ENCODE results near the gene ANXA2R.
A peak's percentile ranks its signal among the peaks of the same experiment; 100 is the strongest.
"Not testable (repeated sequence)": the region's sequence is repeated elsewhere in the genome, so short reads cannot be mapped to it uniquely, and the experiment has no call there.

ANXA2R gene

DNA sequence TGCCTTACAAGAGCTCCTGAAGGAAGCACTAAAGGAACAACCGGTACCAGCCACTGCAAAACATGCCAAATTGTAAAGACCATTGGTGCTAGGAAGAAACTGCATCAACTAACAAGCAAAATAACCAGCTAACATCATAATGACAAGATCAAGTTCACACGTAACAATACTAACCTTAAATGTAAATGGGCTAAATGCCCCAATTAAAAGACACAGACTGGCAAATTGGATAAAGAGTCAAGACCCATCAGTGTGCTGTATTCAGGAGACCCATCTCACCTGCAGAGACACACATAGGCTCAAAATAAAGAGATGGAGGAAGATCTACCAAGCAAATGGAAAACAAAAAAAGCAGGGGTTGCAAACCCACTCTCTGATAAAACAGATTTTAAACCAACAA lies 15.0 kb upstream of the ANXA2R start:
- not testable (repeated sequence) for DNase-seq

GRCh38 chr5:43051684-43052083 lies 11.6 kb upstream of the ANXA2R start:
- no peak for DNase-seq

- no peak for DNase-seq
These were observed 10.3 kb upstream of the ANXA2R start for GRCh38 chr5:43050384-43050783.

DNA sequence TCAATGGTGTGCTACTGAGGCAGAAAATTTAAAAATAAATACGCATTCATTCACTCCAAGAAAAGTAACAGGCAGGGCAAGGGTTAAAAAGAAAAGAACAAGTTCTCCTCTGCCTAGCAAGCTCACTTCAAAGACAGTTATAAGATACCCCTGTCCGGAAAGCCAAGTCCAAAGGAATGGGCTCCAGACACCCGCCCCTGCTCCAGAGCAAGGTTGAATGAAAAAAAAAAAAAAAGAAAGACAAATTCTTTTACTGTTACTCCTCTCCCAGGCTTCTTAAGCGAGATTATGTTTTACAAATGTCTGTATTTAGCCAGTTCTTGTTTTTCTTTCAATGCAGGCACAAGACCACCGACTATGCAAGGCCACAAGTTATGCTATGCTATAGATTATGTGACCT lies 9.1 kb upstream of the ANXA2R start:
- no peak for DNase-seq

GRCh38 chr5:43046474-43046873 lies 6.4 kb upstream of the ANXA2R start:
- no peak for DNase-seq

DNA sequence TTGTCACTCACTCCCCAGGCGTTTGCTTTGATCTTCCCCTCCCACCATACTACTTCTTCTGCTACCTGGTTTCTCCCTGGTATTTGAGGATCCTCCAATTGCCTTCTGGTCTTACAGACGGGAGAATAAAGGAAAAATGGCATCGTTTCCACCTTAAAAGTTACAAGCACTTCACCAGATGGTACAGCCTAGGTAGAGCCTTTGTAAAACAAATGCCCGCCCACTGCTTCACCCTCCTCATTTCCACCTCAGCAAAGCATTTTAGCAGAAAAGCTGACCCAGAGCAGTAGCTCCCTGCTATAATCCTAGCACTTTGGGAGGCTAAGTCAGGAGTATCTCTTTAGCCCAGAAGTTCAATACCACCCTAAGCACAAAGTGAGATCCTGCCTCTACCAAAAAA lies 5.1 kb upstream of the ANXA2R start:
- DNase-seq: no peak

DNA sequence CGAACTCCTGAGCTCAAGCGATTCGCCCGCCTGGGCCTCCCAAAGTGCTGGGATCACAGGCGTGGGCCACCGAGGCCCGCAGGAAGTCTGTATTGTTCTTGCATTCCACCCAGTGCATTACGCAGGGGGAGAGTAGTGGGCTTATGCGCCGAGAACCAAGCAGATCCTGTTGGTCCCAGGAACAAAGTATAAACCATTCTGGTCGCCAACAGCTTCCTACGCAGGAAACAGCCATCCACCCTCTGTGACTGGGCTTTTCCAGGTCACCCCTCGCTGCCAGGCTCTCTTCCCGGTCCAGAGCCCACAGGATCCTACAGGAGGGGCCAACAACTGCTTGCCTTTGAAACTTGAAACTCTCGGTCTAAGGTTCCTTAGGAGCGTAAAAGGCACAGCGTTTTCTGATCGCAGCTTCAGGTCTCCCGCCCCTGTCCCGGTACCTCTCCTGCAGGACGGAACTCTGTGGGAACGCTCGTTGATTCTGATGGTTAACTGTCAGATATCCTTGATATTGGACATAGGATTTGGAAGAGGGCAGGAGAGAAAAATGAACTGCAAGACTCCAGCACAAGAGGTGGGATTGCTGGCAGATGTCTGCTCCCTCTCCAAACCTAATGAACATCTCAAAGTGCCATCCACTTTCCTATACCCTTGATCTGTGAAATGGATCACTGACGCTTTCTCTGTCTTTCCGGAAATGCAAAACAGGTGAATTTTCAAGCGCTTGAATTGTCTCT lies 4.2 kb upstream of the ANXA2R start:
- DNase-seq: no peak

DNA sequence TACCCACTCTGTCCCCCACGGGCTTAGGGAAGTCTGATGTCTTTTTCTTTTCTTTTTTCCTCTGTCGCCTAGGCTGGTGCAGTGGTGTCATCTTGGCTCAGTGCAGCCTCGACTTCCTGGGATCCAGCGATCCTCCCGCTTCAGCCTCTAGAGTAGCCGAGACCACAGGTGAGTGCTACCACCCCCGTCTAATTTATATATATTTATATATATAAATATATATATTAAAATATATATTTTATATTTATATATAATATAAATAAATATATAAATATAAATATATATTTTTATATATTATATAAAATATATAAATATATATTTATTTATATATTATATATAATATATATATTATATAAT lies 3.3 kb upstream of the ANXA2R start:
- no peak for DNase-seq

GRCh38 chr5:43042626-43043399 lies 2.7 kb upstream of the ANXA2R start:
- DNase-seq: peak; percentile 52

DNA sequence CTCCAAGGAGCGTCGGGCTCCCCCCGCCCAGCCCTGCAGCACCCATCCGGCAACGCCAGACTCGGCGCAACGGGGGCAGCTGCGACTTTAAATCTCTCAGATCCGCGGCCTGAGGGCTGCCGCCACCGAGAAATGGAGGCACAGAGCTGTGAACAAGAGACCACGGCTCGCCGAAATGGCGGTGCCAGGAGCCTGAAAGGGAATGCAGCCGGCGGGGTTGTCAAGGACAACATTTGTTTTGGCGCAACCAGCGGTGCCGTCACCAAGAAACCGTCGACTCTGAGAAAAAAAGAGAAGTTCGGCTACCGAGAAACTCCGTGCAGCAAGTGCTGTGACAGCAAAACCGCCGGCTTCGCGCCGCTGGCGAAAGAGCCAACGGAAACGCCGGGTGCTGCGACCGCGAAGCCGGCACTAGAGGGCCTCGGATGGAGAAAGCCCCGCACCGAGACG lies 2.1 kb upstream of the ANXA2R start:
- DNase-seq: peak; percentile 81

DNA sequence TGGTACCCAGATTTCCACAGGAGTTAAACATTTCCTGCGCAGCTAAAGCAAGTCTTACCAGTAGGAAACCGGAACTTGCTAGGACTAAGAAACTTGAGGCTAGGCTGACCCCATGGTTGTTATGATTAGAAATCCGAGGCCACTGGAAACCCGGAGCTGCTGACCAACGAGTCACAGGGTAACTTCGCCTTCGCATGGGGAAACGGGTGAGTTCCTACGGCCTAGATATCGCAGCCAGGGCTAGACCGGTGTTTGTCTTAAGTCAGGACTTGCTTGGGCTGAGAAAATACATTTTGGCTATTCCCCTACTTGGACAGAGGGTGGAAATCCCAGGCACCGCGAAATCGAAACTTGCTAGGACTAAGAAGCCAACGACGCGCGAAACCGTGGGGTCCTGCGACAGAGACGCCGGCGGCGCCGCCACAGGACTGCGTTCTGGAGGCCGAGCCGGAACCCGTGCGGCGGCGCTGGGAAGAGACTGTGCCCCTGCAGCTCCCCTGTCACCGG lies 1.6 kb upstream of the ANXA2R start:
- DNase-seq: peak; percentile 67

DNA sequence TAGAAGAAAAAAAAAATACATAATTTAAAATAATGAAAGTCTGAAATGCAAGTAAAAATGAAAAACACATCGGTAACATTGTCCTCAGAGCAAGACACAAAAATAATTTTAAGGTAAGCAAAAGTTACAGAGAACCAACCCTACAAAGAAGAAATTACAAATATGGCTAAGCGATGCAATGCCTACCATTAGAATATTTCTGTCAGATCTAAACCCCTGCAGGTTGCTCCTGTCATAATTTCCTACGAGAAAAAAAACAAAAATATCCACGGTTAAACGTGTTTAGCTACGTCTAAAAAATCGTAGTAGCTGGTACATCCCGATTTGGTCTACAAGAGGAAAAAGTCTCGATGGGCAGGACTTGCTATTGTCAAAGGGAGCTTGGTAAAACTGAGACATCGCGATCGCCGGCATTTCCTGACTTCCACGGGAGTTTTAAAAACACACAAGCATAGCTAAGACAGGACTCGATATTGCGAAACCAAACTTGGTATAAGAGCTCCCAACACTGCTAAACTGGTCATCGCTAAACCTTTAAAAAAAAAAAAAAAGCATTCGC lies 1.1 kb upstream of the ANXA2R start:
- peak; percentile 31 for DNase-seq

DNA sequence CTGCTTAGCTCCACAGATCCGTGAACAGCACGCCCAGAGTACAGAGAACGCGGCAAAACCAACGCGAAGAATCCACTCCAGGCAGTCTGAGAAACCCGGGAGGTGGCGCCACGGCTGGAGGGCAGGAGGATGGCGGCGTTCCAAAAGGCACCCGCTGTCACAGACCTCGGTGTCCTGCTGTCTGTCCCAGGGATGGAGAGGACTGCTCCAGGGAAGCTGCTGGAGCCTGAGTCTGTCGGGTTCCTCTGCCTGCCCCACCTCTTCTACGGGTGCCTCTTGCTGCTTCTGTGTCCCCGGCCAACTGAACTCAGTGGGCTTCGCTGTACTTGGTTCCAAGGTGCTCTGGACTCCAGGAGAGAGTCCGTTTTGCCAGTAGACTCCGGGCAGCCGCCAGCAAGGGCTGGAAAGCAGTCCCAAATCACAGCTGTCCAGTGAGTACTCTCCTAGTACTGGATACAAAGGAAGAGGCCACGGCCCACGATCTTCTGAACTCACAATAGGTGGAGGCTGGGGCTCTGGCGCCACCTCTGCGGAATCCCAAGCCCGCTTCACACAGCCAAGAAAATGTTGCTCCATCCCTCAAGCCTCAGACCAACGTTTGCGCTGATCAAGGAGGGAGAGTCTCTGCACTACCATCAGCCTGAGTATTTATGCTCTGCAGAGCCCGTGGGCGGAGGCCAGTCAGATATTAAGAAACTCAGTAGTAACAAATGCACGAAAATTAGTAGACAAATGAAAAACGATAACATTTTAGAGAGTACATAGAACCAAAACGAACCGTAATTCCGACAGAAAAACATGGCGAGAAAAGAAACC lies 440 bp downstream of the ANXA2R start:
- DNase-seq: peak; percentile 61

GRCh38 chr5:43039152-43039470 lies 1.0 kb downstream of the ANXA2R start:
- DNase-seq: no peak

GRCh38 chr5:43038496-43038989 lies 1.6 kb downstream of the ANXA2R start:
- peak; percentile 17 for DNase-seq

GRCh38 chr5:43037636-43038495 lies 2.3 kb downstream of the ANXA2R start:
- peak; percentile 35 for DNase-seq

DNA sequence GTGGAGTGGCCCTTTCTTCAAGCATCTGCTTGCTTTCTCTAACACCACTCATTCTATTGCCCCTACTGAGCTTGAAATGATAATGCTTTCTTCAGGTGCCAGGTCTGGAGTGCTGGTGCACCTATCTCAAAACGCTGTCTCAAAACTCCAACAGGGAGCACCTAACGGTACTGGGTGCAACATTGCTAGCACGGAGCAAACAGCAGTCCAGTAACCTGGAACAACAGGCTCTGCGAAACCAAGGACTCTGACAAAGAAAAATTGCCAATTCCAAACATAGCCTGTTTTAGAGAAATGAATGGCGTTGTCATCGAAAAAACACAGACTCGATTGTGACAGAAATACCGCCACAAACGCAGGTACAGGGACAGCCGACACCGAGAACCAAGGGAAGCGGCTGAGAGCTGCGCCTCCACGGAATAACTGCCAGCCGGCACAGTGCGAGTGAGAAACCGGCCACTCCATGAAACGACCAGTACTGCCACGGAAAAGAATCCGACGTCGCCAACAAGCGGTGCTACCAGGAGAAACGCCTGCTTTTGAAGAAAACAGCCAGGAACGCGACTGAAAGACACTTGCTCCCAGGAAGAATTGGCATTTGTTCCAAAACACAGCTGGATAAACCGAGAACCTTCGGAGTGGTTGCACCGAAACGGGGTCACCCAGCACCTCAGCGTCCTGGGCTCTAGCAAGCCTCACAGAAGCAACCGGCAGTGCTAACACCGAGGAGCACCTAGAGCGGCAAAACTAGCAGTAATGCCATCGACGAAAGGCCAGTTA lies 3.1 kb downstream of the ANXA2R start:
- DNase-seq: peak; percentile 5

GRCh38 chr5:43036409-43036808 lies 3.7 kb downstream of the ANXA2R start:
- no peak for DNase-seq

GRCh38 chr5:43034591-43034968 lies 5.5 kb downstream of the ANXA2R start:
- DNase-seq: no peak

GRCh38 chr5:43033841-43034590 lies 6.1 kb downstream of the ANXA2R start:
- DNase-seq: no peak
